HL-60 (cell line): ENCODE results near the gene PPP6R3.

Experiments
- DNase-seq, 2 experiments: peaks; one replicate each; pipeline ENCODE4 v3.0.0-alpha.2; 2010 to 2020; ENCODE audit warnings: low read depth in 1 of 2, low spot score in 1 of 2
- H3K27ac ChIP-seq: fragments of 250-450 bp; sonication (Bioruptor Pico); replicated peaks from 2 replicates; pipeline ENCODE4 v1.5.1; 2020; ENCODE audit warnings: mild to moderate bottlenecking, moderate library complexity
- H3K27me3 ChIP-seq: fragments of 250-450 bp; sonication (Bioruptor Pico); 2 replicates; pipeline ENCODE4 v1.5.1; 2021; ENCODE audit warnings: mild to moderate bottlenecking, moderate library complexity; ENCODE audit not compliant: insufficient read depth, poor library complexity, severe bottlenecking
- H3K4me3 ChIP-seq: replicated peaks from 2 replicates; pipeline ENCODE4 v1.5.1; 2011; ENCODE audit warnings: mild to moderate bottlenecking, control low read depth, low read length; ENCODE audit not compliant: insufficient read depth
- CTCF ChIP-seq: IDR thresholded peaks from one replicate; pipeline ENCODE4 v1.5.1; 2011; ENCODE audit warnings: low read length, control low read depth, inconsistent platforms; ENCODE audit not compliant: insufficient read depth
- GABPA ChIP-seq: IDR thresholded peaks from 2 replicates; pipeline ENCODE4 v1.6.1; 2012; ENCODE audit warnings: low read depth
- POLR2AphosphoS5 ChIP-seq: IDR thresholded peaks from 2 replicates; pipeline ENCODE4 v1.6.1; 2012; ENCODE audit warnings: low read depth
- REST ChIP-seq: IDR thresholded peaks from 2 replicates; pipeline ENCODE4 v1.6.1; 2012; ENCODE audit warnings: low read depth; ENCODE audit not compliant: insufficient replicate concordance
- SPI1 ChIP-seq: IDR thresholded peaks from 2 replicates; pipeline ENCODE4 v1.6.1; 2012; ENCODE audit warnings: low read depth, mild to moderate bottlenecking, borderline replicate concordance

PPP6R3 gene

GRCh38 chr11:68589547-68590216 is 129.1 kb downstream of the PPP6R3 start:
- H3K27ac ChIP-seq, result no peak overlapping the region
- no peaks in the 10 kb centered on the region for H3K27me3 ChIP-seq
- TF ChIP-seq CTCF (no peak), REST (no peak), GABPA (no peak), SPI1 (no peak), POLR2AphosphoS5 (no peak)
- no peak overlapping the region for H3K4me3 ChIP-seq
- no peak for DNase-seq

GRCh38 chr11:68591719-68592118 is 131.2 kb downstream of the PPP6R3 start:
- TF ChIP-seq GABPA, result no peak
- no peak for TF ChIP-seq REST
- no peak for TF ChIP-seq POLR2AphosphoS5
- TF ChIP-seq CTCF, result no peak
- TF ChIP-seq SPI1, result no peak
- no peak overlapping the region for H3K27ac ChIP-seq
- no peak for DNase-seq

GRCh38 chr11:68593441-68593840 is 132.9 kb downstream of the PPP6R3 start:
- no peak for DNase-seq
- no peaks in the 10 kb centered on the region for H3K27me3 ChIP-seq
- no peak for TF ChIP-seq GABPA
- no peak for TF ChIP-seq SPI1
- TF ChIP-seq REST, result no peak
- no peak for TF ChIP-seq POLR2AphosphoS5
- no peak for TF ChIP-seq CTCF
- H3K27ac ChIP-seq, result no peak overlapping the region
- no peak overlapping the region for H3K4me3 ChIP-seq

More at GRCh38 chr11:68591719-68592118, 131.2 kb downstream of the PPP6R3 start:
- Histone ChIP-seq H3K4me3 (no peak overlapping the region), H3K27me3 (no peaks in the 10 kb centered on the region)
